ENCODE measurements around the gene CD74.
"Not testable (repeated sequence)": the region's sequence is repeated elsewhere in the genome, so short reads cannot be mapped to it uniquely, and the experiment has no call there.

The CD74 gene

GRCh38 chr5:150441813-150442698 lies 29.3 kb upstream of the CD74 start:
- no peak for DNase-seq

GRCh38 chr5:150440948-150441812 lies 28.5 kb upstream of the CD74 start:
- no peak for DNase-seq

- DNase-seq: peak; percentile 21
These were observed 26.3 kb upstream of the CD74 start for GRCh38 chr5:150438873-150439546.

- peak; percentile 87 for DNase-seq
These were observed 23.5 kb upstream of the CD74 start for GRCh38 chr5:150436141-150436680.

- DNase-seq: no peak
These were observed 21.8 kb upstream of the CD74 start for GRCh38 chr5:150434464-150434863.

- DNase-seq: no peak
These were observed 18.9 kb upstream of the CD74 start for GRCh38 chr5:150431574-150431973.

- DNase-seq: no peak
These were observed 18.3 kb upstream of the CD74 start for GRCh38 chr5:150431048-150431447.

- DNase-seq: peak; percentile 68
These were observed 16.7 kb upstream of the CD74 start for GRCh38 chr5:150429410-150429873.

GRCh38 chr5:150428978-150429377 lies 16.3 kb upstream of the CD74 start:
- no peak for DNase-seq

GRCh38 chr5:150428106-150428876 lies 15.6 kb upstream of the CD74 start:
- DNase-seq: no peak

- DNase-seq: not testable (repeated sequence)
These were observed 13.5 kb upstream of the CD74 start for GRCh38 chr5:150426165-150426564.

- no peak for DNase-seq
These were observed 10.0 kb upstream of the CD74 start for GRCh38 chr5:150422758-150423157.

GRCh38 chr5:150422075-150422474 lies 9.4 kb upstream of the CD74 start:
- DNase-seq: no peak

GRCh38 chr5:150419630-150420270 lies 7.0 kb upstream of the CD74 start:
- no peak for DNase-seq

- not testable (repeated sequence) for DNase-seq
These were observed 1.4 kb upstream of the CD74 start for GRCh38 chr5:150413902-150414790.

- no peak for DNase-seq
These were observed 629 bp upstream of the CD74 start for GRCh38 chr5:150413176-150413901.

- peak; percentile 84 for DNase-seq
These were observed 1.3 kb downstream of the CD74 start for GRCh38 chr5:150411245-150411979.

- DNase-seq: peak; percentile 94
These were observed 2.0 kb downstream of the CD74 start for GRCh38 chr5:150410524-150411244.

Data from inflammatory macrophage treated with lipopolysaccharide for 4 hours (primary cell).